NCI-H345 treated with DMSO at 0.1 percent for 48 hours (cell line): ENCODE measurements around the gene ZNF81.
"Not testable (repeated sequence)": the region's sequence is repeated elsewhere in the genome, so short reads cannot be mapped to it uniquely, and the experiment has no call there.

ENCODE experiments used
- DNase-seq: peaks from one replicate; lab custom pipeline; 2025; ENCODE audit not compliant: unreplicated experiment; lab: John Stamatoyannopoulos, UW

ZNF81 gene

GRCh38 chrX:47843363-47843762, 6.7 kb downstream of the ZNF81 start:
- DNase-seq: no peak

- no peak for DNase-seq
These were observed 7.4 kb downstream of the ZNF81 start for GRCh38 chrX:47844117-47844516.

DNA sequence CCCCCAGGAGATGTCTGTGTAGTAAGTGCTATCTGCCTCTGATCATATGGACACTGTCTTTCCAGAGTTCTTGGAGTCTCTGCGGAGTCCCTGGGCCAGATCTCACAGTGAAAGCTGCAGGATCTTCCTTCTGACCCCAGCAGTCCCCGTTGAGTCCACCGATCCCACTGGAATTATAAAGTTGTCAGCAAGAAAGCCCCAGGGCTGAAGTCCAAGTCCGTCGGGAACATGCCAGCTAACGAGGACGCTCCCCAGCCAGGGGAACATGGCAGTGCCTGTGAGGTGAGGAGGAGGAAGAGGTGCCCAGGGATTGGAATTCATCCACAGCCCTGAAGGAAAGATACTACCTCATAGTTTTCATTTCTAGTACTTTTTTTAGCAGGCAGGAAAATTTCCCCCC, 9.3 kb downstream of the ZNF81 start:
- DNase-seq: no peak

GRCh38 chrX:47849778-47850177, 13.1 kb downstream of the ZNF81 start:
- no peak for DNase-seq

- not testable (repeated sequence) for DNase-seq
These were observed 13.7 kb downstream of the ZNF81 start for GRCh38 chrX:47850389-47850788.

DNA sequence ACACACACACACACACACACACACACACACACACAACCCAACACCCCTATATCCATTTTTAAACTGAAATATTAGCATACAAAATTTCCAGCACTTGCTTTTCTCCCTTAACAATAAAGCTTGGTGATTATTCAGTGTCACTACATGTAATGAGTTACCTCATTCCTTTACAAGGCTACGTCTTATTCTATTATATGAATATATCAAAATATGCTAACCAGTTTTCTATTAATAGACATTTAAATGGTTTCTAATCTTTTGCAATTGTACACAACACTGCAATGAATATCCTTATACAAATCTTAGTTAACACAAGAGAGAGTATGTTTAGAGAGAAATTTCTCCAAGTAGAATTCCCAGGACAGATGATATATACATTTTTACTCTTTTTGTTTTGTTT, 14.2 kb downstream of the ZNF81 start:
- DNase-seq: no peak

- no peak for DNase-seq
These were observed 17.8 kb downstream of the ZNF81 start for GRCh38 chrX:47854474-47854873.

DNA sequence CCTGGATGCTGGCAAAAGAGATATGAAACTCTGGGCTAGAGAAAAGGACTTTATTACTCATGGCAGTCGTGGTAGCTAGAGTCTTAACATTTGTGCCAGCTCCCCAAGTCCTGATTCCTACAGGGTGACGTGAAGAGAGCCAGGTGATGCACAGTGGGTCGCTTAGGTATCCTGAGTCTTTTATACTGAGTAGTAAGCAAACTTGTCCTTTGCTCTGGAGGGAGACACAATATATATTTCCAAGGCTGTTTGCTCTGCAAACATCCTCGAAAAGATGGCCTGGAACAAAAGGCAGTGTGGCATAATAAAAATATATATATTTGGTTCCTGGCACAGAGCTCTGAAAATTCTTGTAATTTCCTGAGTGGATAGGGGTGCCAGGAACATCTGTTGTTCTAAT, 23.0 kb downstream of the ZNF81 start:
- no peak for DNase-seq

GRCh38 chrX:47862680-47863079, 26.0 kb downstream of the ZNF81 start:
- no peak for DNase-seq

- DNase-seq: no peak
These were observed 26.5 kb downstream of the ZNF81 start for GRCh38 chrX:47863187-47863586.

GRCh38 chrX:47864300-47864699, 27.6 kb downstream of the ZNF81 start:
- DNase-seq: no peak

DNA sequence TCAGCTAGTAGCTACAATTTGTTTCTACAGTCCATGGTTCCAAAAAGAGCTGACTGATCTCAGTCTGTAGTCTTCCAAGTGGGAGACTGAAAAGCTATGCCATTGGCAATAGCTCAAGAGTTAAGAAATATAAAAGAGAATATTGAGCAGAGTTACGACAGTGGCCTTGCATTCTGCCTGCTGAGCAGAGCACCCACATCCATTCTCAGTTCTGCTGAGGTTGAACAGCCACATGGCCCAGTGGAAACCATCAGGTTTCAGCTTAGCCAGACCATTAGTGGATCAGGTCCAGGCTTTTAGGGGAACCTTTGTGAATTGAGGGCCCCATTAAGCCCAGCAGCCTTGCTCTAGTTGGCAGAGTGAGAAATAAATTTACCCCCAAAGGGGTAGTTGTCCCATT, 28.1 kb downstream of the ZNF81 start:
- no peak for DNase-seq

DNA sequence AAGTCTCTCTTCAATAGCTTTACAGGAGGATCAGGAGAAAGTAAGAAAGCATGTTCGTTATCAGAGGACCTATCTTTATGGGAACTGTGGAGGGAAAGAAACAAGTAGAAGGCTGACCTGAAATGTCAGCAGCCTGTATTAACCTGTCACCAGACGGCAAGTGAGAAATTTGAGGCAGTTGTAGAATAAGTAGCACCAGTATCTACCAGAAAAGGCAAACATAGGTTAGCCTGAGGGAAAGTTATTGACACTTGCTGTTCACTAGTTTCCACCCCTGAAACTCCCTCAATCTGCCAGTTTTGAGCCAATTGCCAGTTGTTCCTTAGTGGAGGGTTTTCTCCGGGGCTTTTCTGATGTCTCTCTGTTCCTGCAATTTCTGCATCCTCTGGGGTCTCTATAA, 36.4 kb downstream of the ZNF81 start:
- DNase-seq: no peak

GRCh38 chrX:47877327-47877726, 40.6 kb downstream of the ZNF81 start:
- no peak for DNase-seq

DNA sequence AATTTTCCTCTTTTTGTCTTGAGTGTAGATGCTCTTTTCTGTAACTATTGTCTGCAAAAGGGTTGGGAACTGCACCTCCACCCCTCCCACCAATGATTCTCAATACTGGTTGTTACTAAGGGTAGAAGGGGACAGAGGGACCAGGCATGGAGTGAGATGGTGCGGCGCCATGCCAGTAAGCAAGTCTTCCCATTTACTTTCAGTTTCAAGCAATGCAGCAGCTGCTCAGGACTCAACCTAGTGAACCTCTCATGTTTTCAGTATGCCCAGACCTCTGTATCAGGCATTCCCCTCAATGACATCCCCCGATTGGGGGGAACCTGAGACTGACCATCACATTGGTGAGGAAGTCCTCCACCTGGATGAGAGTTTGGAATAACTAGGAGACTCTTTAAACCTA, 41.5 kb downstream of the ZNF81 start:
- DNase-seq: no peak

DNA sequence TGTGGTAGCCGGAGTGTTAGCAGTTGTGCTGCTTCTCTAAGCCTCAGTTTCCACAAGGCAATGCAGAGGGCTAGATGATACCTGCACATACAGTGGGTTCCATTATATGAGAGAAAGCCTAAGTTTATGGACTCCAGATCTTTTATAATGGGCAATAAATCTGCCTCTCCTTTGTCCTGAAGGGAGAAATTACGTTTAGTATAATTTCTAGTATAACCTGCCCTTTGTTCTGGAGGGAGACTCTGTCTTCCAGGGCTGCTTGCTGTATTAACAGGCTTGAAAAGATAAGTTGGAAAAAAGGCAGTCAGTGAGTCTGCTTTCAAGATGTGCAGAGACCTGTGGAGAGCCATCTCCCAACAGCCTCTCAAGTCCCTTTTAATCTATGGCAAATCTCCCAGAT, 42.8 kb downstream of the ZNF81 start:
- no peak for DNase-seq

GRCh38 chrX:47880927-47881326, 44.2 kb downstream of the ZNF81 start:
- no peak for DNase-seq

DNA sequence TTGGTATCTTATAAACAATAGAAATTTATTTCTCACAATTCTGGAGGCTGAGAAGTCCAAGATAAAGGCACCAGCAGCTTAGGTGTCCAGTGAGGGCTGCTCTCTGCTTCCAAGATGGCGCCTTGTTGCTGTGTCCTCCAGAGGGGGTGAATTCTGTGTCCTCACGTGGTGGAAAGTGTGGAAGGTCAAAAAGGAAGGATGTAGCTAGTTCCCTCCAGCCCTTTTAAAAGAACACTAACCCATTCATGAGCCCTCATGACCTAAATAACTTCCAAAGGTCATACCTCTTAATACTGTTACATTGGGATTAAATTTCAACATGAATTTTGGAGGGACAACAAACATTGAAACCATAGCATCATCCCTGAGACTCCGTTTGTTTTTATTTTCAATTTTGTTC, 48.8 kb downstream of the ZNF81 start:
- no peak for DNase-seq

- no peak for DNase-seq
These were observed 61.3 kb downstream of the ZNF81 start for GRCh38 chrX:47898024-47898423.

DNA sequence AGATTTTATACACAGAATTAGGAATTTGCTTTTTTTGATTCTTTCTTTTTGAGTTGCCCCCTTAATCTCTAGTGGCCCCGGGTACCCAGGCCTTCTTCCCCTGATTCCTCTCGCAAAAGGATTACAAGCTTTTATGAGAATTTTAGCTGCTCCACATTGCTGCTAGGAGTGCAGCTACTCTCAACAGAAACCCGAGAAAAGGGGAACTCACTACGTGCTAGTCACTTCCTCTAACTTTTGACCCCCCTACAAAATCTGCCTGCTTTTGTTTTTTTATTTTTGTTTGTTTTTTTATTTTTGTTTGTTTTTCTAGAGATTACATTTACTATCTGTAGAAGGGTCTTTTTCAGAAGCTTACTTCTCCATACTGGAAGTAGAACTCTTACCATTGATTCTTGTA, 64.1 kb downstream of the ZNF81 start:
- no peak for DNase-seq

GRCh38 chrX:47902161-47902560, 65.5 kb downstream of the ZNF81 start:
- no peak for DNase-seq

- no peak for DNase-seq
These were observed 79.3 kb downstream of the ZNF81 start for GRCh38 chrX:47915886-47916493.

- DNase-seq: no peak
These were observed 81.6 kb downstream of the ZNF81 start for GRCh38 chrX:47918274-47918673.

- DNase-seq: no peak
These were observed 90.5 kb downstream of the ZNF81 start for GRCh38 chrX:47927212-47927611.
